NCI-H748 (cell line): ENCODE results near the gene TMEM45A.

Source experiments
- DNase-seq: peaks from one replicate; lab custom pipeline; 2025; ENCODE audit not compliant: unreplicated experiment; lab: John Stamatoyannopoulos, UW

Gene TMEM45A

GRCh38 chr3:100609963-100610362, 117.5 kb downstream of the TMEM45A start:
- peak; percentile 16 for DNase-seq

GRCh38 chr3:100611221-100611620, 118.8 kb downstream of the TMEM45A start:
- no peak for DNase-seq

DNA sequence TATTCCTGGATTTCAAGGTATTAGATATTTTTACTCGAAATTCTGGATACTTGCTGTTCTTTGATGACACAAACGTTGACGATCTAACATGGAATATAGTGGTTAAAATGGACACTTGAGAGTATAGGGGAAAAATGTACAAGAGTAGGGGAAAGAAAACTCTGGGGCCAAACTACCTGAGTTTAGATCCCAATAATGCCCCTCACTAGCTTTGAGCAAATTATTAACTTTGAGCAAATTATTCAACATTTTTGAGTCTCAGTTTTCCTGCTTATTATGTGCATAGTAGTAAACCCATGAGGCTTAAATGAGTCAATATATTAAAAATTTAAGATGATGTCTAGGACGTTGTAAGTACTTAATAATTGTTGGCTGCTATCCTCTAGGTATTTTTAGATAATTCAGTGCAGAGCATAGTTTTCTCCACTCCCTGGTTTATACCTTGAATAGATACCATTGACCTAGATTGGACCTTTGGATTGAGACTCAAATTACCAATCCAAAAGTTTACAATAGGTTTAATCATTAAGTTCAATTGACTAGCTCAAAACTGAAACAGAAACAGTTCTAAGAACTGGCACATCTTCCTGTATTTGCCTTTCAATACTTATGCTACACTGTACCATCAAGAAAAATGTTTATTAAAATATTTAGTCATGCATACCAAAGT, 121.4 kb downstream of the TMEM45A start:
- no peak for DNase-seq

- DNase-seq, result no peak
Measured at GRCh38 chr3:100614941-100615340, 122.5 kb downstream of the TMEM45A start.

DNA sequence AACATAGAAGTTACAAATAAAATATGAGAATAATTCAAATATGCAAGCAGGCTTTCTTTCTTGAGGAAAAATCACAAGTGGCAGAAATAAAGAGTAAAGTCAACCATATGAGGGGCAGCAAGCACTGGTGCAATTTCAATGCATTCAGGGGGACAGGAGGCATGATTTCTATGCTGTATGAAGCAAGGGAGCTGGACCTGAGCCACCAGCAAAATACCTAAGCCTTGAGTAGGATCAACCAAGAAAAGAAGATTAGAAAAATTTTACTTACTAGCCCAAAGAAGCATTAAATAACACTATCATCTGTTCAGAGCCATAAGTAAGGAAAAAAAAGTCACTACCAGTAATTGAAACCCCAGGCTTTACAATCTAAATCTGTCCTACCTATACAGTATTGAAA, 123.3 kb downstream of the TMEM45A start:
- DNase-seq, result no peak

- no peak for DNase-seq
Measured at GRCh38 chr3:100621251-100621650, 128.8 kb downstream of the TMEM45A start.
